Measurements from ENCODE around the gene LIN52. TPM values are rescaled to one million over a fixed set of nuclear protein-coding genes. Genes with fewer than 3 reads are reported as not detected.
"Not testable (repeated sequence)": the region's sequence is repeated elsewhere in the genome, so short reads cannot be mapped to it uniquely, and the experiment has no call there.

LIN52 gene
- total RNA-seq, 1 experiment from 2014 or later, result 9.5 TPM

DNA sequence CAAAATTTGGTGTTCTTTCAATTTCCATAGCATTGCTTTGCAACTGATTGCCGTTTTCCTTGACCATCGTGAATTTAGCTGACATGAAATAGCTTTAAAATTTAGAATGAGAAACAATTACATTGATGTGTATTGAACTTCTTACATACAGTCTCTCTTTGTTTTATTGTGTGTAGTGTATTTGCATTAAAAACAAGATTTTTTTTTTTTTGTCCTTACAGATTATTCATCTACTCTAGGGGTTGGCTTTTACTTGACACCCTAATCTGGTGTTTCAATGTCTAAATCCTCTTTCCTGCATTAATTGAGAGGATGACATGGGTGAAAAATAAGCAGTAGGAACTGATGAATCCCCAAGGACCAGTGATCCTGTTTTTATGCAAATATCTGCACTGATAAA is 20.6 kb downstream of the LIN52 start:
- TF ChIP-seq, protein P1, sequence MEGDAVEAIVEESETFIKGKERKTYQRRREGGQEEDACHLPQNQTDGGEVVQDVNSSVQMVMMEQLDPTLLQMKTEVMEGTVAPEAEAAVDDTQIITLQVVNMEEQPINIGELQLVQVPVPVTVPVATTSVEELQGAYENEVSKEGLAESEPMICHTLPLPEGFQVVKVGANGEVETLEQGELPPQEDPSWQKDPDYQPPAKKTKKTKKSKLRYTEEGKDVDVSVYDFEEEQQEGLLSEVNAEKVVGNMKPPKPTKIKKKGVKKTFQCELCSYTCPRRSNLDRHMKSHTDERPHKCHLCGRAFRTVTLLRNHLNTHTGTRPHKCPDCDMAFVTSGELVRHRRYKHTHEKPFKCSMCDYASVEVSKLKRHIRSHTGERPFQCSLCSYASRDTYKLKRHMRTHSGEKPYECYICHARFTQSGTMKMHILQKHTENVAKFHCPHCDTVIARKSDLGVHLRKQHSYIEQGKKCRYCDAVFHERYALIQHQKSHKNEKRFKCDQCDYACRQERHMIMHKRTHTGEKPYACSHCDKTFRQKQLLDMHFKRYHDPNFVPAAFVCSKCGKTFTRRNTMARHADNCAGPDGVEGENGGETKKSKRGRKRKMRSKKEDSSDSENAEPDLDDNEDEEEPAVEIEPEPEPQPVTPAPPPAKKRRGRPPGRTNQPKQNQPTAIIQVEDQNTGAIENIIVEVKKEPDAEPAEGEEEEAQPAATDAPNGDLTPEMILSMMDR (IDR thresholded peaks at IDR 0.05; ENCODE audit: unreplicated experiment), result no peak
- intact Hi-C loops (cut with micrococcal nuclease), result no loop called here
- Mint-ChIP-seq H3K27me3 (ENCODE audit: insufficient read depth, unreplicated experiment) (no peaks in the 10 kb centered on the region), H3K9me3 (ENCODE audit: unreplicated experiment) (no peaks in the 10 kb centered on the region), H3K4me3 (ENCODE audit: unreplicated experiment) (no peak overlapping the region), H3K27ac (ENCODE audit: low read depth, unreplicated experiment) (no peak overlapping the region), H3K4me1 (ENCODE audit: insufficient read depth, unreplicated experiment) (no peaks in the 10 kb centered on the region), H3K36me3 (ENCODE audit: insufficient read depth, unreplicated experiment) (peaks cover 30% of the 10 kb centered on the region)
- CTCF ChIA-PET, result interaction anchor here (0.5 kb wide), 1 partner anchor 368 kb away, joined by 3 read pairs; no protein-coding TSS in a partner anchor
- DNase-seq (ENCODE audit: unreplicated experiment), result no peak
- BruUV-seq (replicated peaks), result no TSS peak
- POLR2A ChIA-PET, result no interaction called here

DNA sequence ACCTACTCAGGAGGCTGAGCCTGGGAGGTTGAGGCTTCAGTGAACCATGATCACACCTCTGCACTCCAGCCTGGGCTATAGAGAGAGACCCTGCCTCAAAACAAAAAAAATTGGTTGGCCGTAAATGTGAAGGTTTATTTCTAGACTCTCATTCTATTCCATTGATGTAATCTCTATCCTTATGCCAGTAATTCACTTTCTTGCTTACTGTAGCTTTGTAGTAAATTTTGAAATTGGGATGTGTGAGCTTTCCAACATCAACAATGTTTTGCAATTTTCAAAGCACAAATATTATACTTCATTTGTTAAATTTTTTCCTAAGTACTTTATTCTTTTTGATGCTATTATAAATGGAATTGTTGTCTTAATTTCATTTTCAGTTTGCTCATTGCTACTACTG is 24.6 kb downstream of the LIN52 start:
- H3K4me1 Mint-ChIP-seq (ENCODE audit: insufficient read depth, unreplicated experiment), result no peaks in the 10 kb centered on the region
- ChIA-PET CTCF (interaction anchor here (2.0 to 4.2 kb wide), 3 partner anchors 18 to 147 kb away, joined by 6 to 55 read pairs (median 30); no protein-coding TSS in a partner anchor), POLR2A (interaction anchor here (0.9 to 1.7 kb wide), 2 partner anchors 20 to 24 kb away, joined by 3 read pairs; no protein-coding TSS in a partner anchor)
- H3K27me3 Mint-ChIP-seq (ENCODE audit: insufficient read depth, unreplicated experiment), result no peaks in the 10 kb centered on the region
- TF ChIP-seq, protein P1 (IDR thresholded peaks at IDR 0.05; ENCODE audit: unreplicated experiment), result no peak
- intact Hi-C loops (cut with micrococcal nuclease), result no loop called here
- BruUV-seq (replicated peaks), result no TSS peak
- H3K4me3 Mint-ChIP-seq (ENCODE audit: unreplicated experiment), result no peak overlapping the region
- no peak for DNase-seq (ENCODE audit: unreplicated experiment)
- H3K27ac Mint-ChIP-seq (ENCODE audit: low read depth, unreplicated experiment), result no peak overlapping the region
- no peaks in the 10 kb centered on the region for H3K9me3 Mint-ChIP-seq (ENCODE audit: unreplicated experiment)
- H3K36me3 Mint-ChIP-seq (ENCODE audit: insufficient read depth, unreplicated experiment), result peaks cover 10% of the 10 kb centered on the region

DNA sequence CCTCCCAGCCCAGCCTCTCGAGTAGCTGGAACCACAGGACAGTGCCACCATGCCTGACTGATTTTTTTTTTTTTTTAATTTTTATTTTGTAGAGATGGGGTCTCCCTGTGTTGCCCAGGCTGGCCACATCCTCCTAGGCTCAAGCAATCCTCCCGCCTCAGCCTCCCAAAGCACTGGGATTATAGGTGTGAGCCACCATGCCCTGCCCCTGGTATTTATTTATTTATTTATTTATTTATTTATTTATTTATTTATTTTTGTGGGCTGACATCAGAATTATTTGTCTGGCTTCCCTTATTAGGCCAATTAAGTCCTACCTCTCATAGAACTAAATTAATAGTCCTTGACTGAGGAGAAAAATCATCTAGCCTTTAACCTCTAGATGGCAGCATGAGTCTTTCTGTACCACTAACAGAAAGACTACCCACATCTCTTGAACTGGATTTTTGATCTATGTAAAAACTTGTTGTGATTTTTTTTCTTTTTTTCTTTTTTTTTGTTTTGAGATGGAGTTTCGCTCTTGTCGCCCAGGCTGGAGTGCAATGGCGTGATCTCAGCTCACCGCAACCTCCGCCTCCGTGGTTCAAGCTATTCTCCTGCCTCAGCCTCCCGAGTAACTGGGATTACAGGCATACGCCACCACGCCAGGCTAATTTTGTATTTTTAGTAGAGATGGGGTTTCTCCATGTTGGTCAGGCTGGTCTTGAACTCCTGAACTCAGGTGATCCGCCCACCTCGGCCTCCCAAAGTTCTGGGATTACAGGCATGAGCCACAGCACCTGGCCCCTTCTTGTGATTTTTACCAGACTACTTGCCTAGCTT is 26.9 kb downstream of the LIN52 start:
- H3K4me1 Mint-ChIP-seq (ENCODE audit: insufficient read depth, unreplicated experiment); H3K9me3 Mint-ChIP-seq (ENCODE audit: unreplicated experiment); H3K36me3 Mint-ChIP-seq (ENCODE audit: insufficient read depth, unreplicated experiment); H3K27me3 Mint-ChIP-seq (ENCODE audit: insufficient read depth, unreplicated experiment); H3K27ac Mint-ChIP-seq (ENCODE audit: low read depth, unreplicated experiment); BruUV-seq (replicated peaks); H3K4me3 Mint-ChIP-seq (ENCODE audit: unreplicated experiment): not testable (repeated sequence)
- intact Hi-C loops (cut with micrococcal nuclease), result loop anchor here (1.0 kb wide), 2 partner anchors 140 to 146 kb away; no protein-coding TSS in a partner anchor
- TF ChIP-seq, protein P1 (IDR thresholded peaks at IDR 0.05; ENCODE audit: unreplicated experiment), result peak; percentile 56
- ChIA-PET CTCF (interaction anchor here (0.5 to 4.2 kb wide), 28 partner anchors 8 to 378 kb away, joined by 3 to 55 read pairs (median 4); no protein-coding TSS in a partner anchor), POLR2A (interaction anchor here (0.7 kb wide), 1 partner anchor 8 kb away, joined by 3 read pairs; no protein-coding TSS in a partner anchor)
- peak; percentile 68 for DNase-seq (ENCODE audit: unreplicated experiment)

DNA sequence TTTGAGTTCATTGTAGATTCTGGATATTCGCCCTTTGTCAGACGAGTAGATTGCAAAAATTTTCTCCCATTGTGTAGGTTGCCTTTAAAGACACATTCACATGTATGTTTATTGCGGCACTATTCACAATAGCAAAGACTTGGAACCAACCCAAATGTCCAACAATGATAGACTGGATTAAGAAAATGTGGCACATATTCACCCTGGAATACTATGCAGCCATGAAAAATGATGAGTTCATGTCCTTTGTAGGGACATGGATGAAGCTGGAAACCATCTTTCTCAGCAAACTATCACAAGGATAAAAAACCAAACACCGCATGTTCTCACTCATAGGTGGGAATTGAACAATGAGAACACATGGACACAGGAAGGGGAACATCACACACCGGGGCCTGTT is 40.7 kb downstream of the LIN52 start:
- H3K4me3 Mint-ChIP-seq (ENCODE audit: unreplicated experiment); H3K27ac Mint-ChIP-seq (ENCODE audit: low read depth, unreplicated experiment); H3K27me3 Mint-ChIP-seq (ENCODE audit: insufficient read depth, unreplicated experiment); H3K9me3 Mint-ChIP-seq (ENCODE audit: unreplicated experiment); BruUV-seq (replicated peaks); H3K36me3 Mint-ChIP-seq (ENCODE audit: insufficient read depth, unreplicated experiment); POLR2A ChIA-PET; H3K4me1 Mint-ChIP-seq (ENCODE audit: insufficient read depth, unreplicated experiment); intact Hi-C loops (cut with micrococcal nuclease); DNase-seq (ENCODE audit: unreplicated experiment); CTCF ChIA-PET: not testable (repeated sequence)

All from MCF 10A (cell line).